RWPE2 (cell line): ENCODE results near the gene CLCA1.

ENCODE experiments used
- ATAC-seq: fragments of 200-7000 bp; cut with Tn5 transposase; 3 replicates; pipeline ENCODE4 v1.9.1; 2021; ENCODE audit warnings: low read depth
- DNase-seq: peaks from one replicate; pipeline ENCODE4 v3.0.0-alpha.2; 2020; ENCODE audit warnings: low spot score
- H3K27ac ChIP-seq: fragments of 450-650 bp; 2 replicates; pipeline ENCODE4 v1.5.1; 2017; ENCODE audit warnings: mild to moderate bottlenecking; ENCODE audit not compliant: poor library complexity, severe bottlenecking
- H3K27me3 ChIP-seq: fragments of 250-450 bp; sonication (Bioruptor Pico); 2 replicates; pipeline ENCODE4 v1.5.1; 2021; ENCODE audit warnings: mild to moderate bottlenecking, moderate library complexity; ENCODE audit not compliant: insufficient read depth, poor library complexity, severe bottlenecking
- H3K36me3 ChIP-seq: fragments of 250-450 bp; sonication (Bioruptor Pico); 2 replicates; pipeline ENCODE4 v1.5.1; 2020; ENCODE audit warnings: low read depth, mild to moderate bottlenecking, moderate library complexity
- H3K4me1 ChIP-seq: fragments of 250-450 bp; sonication (Bioruptor Pico); 2 replicates; pipeline ENCODE4 v1.5.1; 2021; ENCODE audit warnings: mild to moderate bottlenecking, moderate library complexity; ENCODE audit not compliant: insufficient read depth, poor library complexity, severe bottlenecking
- H3K4me3 ChIP-seq: fragments of 250-450 bp; sonication (Bioruptor Pico); 2 replicates; pipeline ENCODE4 v1.5.1; 2021; ENCODE audit warnings: mild to moderate bottlenecking, moderate library complexity; ENCODE audit not compliant: severe bottlenecking
- H3K9me3 ChIP-seq: fragments of 250-450 bp; sonication (Bioruptor Pico); 2 replicates; pipeline ENCODE4 v1.5.1; 2021; ENCODE audit warnings: mild to moderate bottlenecking, moderate library complexity; ENCODE audit not compliant: severe bottlenecking
- TF ChIP-seq, protein P1 (sequence below): fragments of 450-650 bp; IDR thresholded peaks from one replicate; pipeline ENCODE4 v1.5.1; 2017; ENCODE audit warnings: mild to moderate bottlenecking, moderate library complexity; ENCODE audit not compliant: poor library complexity, severe bottlenecking

Gene CLCA1, protein sequence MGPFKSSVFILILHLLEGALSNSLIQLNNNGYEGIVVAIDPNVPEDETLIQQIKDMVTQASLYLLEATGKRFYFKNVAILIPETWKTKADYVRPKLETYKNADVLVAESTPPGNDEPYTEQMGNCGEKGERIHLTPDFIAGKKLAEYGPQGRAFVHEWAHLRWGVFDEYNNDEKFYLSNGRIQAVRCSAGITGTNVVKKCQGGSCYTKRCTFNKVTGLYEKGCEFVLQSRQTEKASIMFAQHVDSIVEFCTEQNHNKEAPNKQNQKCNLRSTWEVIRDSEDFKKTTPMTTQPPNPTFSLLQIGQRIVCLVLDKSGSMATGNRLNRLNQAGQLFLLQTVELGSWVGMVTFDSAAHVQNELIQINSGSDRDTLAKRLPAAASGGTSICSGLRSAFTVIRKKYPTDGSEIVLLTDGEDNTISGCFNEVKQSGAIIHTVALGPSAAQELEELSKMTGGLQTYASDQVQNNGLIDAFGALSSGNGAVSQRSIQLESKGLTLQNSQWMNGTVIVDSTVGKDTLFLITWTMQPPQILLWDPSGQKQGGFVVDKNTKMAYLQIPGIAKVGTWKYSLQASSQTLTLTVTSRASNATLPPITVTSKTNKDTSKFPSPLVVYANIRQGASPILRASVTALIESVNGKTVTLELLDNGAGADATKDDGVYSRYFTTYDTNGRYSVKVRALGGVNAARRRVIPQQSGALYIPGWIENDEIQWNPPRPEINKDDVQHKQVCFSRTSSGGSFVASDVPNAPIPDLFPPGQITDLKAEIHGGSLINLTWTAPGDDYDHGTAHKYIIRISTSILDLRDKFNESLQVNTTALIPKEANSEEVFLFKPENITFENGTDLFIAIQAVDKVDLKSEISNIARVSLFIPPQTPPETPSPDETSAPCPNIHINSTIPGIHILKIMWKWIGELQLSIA

GRCh38 chr1:86468501-86468977 is at the start of gene CLCA1:
Gene CLCA1 (plus strand): TSS chr1:86468927. CDS start chr1:86468972, 45 bp downstream.
- Histone ChIP-seq H3K36me3 (no peaks in the 10 kb centered on the region), H3K4me3 (no peak within 1 kb of the TSS), H3K4me1 (no peaks in the 10 kb centered on the region), H3K9me3 (no peaks in the 10 kb centered on the region), H3K27ac (no peak within 1 kb of the TSS), H3K27me3 (no peaks in the 10 kb centered on the region)
- ATAC-seq (no peak), DNase-seq (no peak)
- TF ChIP-seq, protein P1, sequence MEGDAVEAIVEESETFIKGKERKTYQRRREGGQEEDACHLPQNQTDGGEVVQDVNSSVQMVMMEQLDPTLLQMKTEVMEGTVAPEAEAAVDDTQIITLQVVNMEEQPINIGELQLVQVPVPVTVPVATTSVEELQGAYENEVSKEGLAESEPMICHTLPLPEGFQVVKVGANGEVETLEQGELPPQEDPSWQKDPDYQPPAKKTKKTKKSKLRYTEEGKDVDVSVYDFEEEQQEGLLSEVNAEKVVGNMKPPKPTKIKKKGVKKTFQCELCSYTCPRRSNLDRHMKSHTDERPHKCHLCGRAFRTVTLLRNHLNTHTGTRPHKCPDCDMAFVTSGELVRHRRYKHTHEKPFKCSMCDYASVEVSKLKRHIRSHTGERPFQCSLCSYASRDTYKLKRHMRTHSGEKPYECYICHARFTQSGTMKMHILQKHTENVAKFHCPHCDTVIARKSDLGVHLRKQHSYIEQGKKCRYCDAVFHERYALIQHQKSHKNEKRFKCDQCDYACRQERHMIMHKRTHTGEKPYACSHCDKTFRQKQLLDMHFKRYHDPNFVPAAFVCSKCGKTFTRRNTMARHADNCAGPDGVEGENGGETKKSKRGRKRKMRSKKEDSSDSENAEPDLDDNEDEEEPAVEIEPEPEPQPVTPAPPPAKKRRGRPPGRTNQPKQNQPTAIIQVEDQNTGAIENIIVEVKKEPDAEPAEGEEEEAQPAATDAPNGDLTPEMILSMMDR, result no peak

DNA sequence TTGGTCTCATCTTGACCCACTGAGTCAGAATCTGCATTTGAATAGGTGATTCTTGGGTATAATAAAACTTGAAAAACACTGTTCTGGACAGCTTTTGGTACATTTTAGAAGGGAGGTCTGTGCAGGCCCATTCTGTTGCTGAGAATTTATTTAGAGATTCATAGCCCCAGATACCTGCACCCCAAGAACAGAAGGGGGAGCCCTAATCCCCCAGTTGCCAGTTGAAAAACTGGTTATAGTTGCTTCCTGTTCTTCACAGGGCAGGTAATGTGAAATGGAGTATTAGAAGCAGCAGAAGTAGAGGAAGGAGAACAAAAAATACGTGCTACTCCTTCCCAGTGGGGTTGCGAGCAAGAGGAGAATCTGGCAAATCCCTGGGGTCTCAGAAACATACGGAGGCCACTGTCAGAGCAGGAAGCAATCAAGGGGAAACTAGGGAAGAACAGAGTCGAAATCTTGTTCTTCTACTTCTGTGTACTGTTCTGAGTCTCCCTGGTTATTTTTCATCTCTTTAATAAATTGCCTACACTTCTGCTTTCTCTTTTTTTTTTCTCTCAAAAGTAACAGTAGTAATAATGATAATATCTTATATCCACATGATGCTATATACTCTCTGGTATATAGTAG is 49.3 kb upstream of the CLCA1 start:
- no peaks in the 10 kb centered on the region for H3K9me3 ChIP-seq
- H3K27me3 ChIP-seq, result no peaks in the 10 kb centered on the region
- no peaks in the 10 kb centered on the region for H3K36me3 ChIP-seq
- ATAC-seq (peak; percentile 66), DNase-seq (no peak)
- no peak overlapping the region for H3K4me3 ChIP-seq
- no peak overlapping the region for H3K27ac ChIP-seq
- TF ChIP-seq, protein P1, result peak; percentile 88
- peaks cover 28% of the 10 kb centered on the region for H3K4me1 ChIP-seq

DNA sequence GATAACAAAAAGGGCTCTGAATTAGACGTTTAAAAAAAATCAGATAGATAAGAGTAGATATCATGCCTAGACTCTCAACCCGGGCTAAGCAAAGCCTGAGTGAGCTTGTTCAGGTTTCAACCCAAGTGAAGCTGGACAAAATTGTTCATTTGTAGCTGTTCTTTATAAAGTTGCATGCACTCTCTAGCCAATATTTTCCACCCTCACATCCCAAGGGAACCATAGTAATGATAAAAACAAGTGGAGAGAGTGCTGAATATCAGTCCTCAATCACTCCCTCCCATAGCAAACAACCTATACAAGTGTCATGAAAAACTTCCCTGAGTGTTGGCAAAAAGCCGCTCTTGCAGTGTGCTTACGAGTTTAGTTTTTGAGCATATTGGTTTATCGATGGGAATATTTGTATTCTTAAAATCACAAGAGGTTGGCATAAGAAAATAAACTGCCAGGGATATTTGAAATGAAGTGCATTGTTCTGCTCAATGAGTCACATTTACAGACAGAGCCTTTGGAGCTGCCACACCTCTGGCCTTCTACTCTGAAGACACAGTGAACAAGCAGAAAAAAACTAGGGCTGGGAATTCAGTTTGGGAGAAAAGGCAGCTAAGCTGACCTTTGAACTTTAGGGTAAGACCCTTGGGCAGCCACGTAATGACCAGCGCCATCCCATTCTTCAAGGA is 47.0 kb upstream of the CLCA1 start:
- no peaks in the 10 kb centered on the region for H3K36me3 ChIP-seq
- DNase-seq, result no peak
- H3K27ac ChIP-seq, result no peak overlapping the region
- TF ChIP-seq, protein P1, result no peak
- no peaks in the 10 kb centered on the region for H3K9me3 ChIP-seq
- H3K4me1 ChIP-seq, result peaks cover 36% of the 10 kb centered on the region
- no peak overlapping the region for H3K4me3 ChIP-seq
- peak; percentile 49; the same call in 2 of the 3 replicates for ATAC-seq
- no peaks in the 10 kb centered on the region for H3K27me3 ChIP-seq

- Histone ChIP-seq H3K27me3 (no peaks in the 10 kb centered on the region), H3K4me1 (peaks cover 36% of the 10 kb centered on the region), H3K9me3 (no peaks in the 10 kb centered on the region), H3K4me3 (no peak overlapping the region), H3K27ac (peak overlapping the region; percentile 78), H3K36me3 (no peaks in the 10 kb centered on the region)
- no peak for ATAC-seq
- TF ChIP-seq, protein P1, result no peak
- no peak for DNase-seq
These were observed 45.3 kb upstream of the CLCA1 start for GRCh38 chr1:86423473-86423872.
